DOHH2 (cell line): ENCODE data around the gene DHX16.

ENCODE experiments used
- EZH2phosphoT487 ChIP-seq: fragments of 200-600 bp; sonication (generic); IDR thresholded peaks from 2 replicates; pipeline ENCODE4 v1.6.1; 2017; ENCODE audit warnings: borderline replicate concordance, mild to moderate bottlenecking, antibody characterized with exemption, low read length, moderate library complexity, mixed read lengths
- TF ChIP-seq, protein P1 (sequence below): fragments of 200-600 bp; sonication (generic); IDR thresholded peaks from one replicate; pipeline ENCODE4 v1.5.1; 2014; ENCODE audit warnings: antibody characterized with exemption, mild to moderate bottlenecking, low read depth, low read length; ENCODE audit not compliant: poor library complexity, severe bottlenecking

DNA sequence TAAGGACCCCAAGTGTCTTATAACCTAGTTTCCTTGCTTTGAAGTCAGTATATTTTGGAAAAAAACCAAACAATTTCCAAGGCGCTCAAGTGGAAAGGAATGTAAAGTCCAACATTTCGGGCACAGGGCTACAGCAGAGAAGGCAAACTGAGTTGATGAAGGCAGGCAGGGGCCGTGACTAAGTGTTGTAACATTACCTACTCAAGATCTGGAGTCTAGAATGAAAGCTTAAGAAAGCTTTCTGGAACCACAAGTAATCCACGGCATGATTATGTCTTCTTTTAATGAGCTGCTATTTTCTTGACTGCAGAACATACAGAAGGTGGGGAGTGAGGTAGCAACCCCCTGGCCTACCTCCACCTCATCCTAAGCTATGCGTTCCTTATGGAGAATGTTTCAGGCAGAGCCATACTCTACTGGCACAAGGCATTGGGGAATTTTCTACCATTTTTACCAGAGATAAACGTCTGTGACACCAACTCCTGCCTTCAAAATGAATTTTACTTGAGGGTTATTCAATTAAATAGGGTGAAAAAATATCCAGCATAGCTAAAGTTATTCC is 60.0 kb downstream of the DHX16 start:
- TF ChIP-seq EZH2phosphoT487: no peak
- TF ChIP-seq, protein P1, sequence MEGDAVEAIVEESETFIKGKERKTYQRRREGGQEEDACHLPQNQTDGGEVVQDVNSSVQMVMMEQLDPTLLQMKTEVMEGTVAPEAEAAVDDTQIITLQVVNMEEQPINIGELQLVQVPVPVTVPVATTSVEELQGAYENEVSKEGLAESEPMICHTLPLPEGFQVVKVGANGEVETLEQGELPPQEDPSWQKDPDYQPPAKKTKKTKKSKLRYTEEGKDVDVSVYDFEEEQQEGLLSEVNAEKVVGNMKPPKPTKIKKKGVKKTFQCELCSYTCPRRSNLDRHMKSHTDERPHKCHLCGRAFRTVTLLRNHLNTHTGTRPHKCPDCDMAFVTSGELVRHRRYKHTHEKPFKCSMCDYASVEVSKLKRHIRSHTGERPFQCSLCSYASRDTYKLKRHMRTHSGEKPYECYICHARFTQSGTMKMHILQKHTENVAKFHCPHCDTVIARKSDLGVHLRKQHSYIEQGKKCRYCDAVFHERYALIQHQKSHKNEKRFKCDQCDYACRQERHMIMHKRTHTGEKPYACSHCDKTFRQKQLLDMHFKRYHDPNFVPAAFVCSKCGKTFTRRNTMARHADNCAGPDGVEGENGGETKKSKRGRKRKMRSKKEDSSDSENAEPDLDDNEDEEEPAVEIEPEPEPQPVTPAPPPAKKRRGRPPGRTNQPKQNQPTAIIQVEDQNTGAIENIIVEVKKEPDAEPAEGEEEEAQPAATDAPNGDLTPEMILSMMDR: no peak
